UCSD-AML1 (cell line): ENCODE results near the gene GARNL3.

Source experiments
- DNase-seq: peaks from one replicate; lab custom pipeline; 2025; ENCODE audit not compliant: unreplicated experiment; lab: John Stamatoyannopoulos, UW

GARNL3 gene

GRCh38 chr9:127269449-127269848, 4.9 kb downstream of the GARNL3 start:
- no peak for DNase-seq

- no peak for DNase-seq
These were observed 8.8 kb downstream of the GARNL3 start for GRCh38 chr9:127273326-127273725.

DNA sequence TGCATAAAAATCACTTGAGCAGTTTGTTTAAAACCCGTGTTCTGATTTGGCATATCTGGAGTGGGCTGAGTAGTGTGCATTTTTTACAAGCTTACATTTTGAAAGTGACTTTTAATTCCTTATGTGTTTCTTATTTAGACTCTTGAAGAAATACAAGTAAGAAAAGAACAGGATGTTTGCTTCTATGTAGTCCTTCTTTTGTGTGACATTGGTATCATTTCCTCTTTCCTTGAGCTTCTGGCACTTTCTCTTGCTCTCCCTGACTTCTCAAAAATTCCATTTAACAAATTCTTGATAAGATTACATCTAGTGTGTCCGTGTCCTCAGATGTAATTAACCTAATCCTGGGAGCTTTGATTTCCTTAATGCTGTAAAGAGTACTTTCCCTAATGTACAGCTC, 12.5 kb downstream of the GARNL3 start:
- DNase-seq = no peak

GRCh38 chr9:127277770-127278169, 13.2 kb downstream of the GARNL3 start:
- no peak for DNase-seq

GRCh38 chr9:127278372-127278771, 13.8 kb downstream of the GARNL3 start:
- no peak for DNase-seq

DNA sequence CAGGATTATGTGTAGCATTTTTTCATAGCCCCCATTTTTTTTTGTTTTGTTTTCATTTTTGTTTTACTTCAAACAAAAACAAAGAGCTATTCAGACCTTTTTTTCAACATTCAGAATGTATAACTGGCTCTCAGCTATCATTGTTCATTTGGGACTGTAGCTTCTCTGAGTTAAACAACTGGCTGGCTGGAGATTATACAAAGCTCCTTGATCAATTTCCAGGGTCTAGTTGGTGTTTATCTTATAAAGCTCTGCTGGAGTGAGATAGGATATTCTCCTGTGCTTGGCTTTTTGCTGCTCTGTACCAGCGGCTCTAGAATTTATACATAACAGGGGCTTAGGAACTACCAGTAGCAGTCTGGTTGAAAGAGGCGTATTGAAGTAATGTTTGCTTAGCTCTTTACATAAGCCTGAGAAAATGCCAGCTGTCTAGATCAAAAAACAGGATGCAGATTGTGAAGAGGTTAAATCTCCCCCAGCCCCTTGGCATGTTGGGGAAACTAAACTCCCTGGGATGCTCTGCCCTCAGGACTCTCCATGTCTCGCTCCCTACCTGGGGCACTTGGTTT, 15.2 kb downstream of the GARNL3 start:
- DNase-seq = no peak

- no peak for DNase-seq
These were observed 16.5 kb downstream of the GARNL3 start for GRCh38 chr9:127280880-127281660.

GRCh38 chr9:127281891-127282290, 17.3 kb downstream of the GARNL3 start:
- no peak for DNase-seq

DNA sequence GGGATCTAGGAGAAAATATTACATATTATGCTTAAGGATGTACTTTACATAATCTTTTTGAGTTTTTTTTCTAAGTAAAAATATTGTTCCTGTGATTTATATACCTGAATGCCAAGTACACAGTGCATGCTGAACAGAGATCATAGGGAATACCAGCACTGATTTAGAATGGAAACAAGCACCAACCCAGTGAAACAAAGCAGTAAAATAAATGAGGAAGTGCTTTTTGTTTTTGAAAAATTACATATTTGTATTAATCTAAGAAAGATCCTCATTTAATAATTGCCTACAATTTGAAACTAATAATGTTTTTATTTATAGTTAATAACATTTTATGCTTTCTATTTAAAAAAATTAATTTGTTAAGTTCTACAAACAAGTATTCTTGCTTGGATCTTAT, 18.0 kb downstream of the GARNL3 start:
- DNase-seq = no peak

DNA sequence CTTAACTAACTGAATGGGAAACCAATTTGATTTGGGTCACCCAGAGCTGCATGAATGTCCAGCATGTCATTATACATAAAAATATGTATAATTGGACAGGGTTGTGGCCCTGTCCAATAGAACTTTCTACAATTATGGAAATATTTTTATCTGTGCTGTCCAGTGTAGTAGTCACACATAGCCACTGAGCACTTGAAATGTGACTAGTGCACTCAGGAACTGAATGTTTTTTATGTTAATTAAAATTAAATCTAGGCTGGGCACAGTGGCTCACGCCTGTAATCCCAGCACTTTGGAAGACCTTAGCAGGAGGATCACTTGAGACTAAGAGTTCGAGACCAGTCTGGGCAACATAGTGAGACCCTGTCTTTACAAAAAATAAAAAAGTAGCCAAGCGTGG, 18.6 kb downstream of the GARNL3 start:
- DNase-seq = no peak

GRCh38 chr9:127283917-127284497, 19.4 kb downstream of the GARNL3 start:
- DNase-seq = no peak

DNA sequence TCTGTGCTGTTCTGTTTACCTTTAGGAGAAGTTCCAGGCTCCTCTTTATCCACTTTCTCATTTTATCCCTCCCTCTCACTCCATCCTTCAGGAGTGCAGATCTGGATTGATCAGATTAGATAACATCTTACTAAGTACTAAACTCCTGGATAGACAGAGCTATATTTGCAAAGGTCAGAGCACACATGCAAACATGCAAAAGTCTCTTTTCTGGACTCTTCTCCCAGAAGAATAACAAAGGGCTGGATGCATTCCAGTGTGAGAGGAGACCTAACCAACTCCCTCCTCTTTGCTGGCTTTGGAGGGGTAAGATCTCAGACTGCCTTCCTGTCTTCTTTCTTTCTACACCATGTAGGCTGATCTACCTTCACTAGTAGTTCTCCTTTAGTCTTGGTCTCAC, 21.4 kb downstream of the GARNL3 start:
- no peak for DNase-seq

- DNase-seq = no peak
These were observed 26.0 kb downstream of the GARNL3 start for GRCh38 chr9:127290561-127291065.

DNA sequence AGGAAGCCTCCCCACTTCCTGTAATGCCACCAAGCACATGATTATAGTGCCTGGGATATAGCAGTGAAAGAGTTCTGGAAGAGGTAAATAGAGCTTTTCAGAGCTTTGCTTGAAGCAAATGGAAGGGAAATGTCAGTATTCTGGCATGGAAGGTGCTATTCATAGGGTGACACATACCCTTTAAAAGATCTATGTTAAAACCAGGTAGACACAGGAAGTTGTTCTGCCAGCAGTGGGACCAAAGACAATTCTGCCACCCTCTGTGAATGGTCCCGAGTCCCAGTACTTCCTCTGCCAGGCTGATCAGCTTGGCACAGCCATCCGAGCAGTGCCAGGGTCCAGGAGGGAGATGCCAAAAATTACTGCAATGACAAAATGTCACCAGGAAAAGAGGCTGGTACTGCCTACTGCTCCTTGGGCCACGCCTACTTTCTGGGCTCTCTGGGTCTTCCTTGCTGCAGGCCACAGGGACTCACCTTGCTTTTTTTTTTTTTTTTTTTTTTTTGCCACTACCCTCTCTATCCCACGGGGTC, 26.7 kb downstream of the GARNL3 start:
- DNase-seq = no peak

- no peak for DNase-seq
These were observed 27.8 kb downstream of the GARNL3 start for GRCh38 chr9:127292415-127292814.

DNA sequence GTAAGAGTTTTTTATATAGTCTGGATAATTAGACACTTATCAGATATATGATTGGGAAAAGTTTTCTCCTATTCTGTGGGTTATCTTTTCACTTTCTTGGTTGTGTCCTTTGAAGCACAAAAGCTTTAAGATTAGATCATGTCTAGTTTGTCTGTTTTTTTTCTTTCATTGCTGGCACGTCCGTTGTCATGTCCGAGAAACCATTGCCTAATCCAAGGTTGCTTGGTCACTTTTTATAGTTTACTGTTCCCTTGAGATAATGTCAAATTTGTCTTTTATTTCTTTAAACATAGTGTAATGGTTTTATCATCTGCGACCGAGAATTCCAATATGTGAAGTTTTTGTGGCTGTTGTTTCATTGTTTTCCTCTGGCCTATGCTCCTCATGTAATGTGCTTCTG, 28.8 kb downstream of the GARNL3 start:
- DNase-seq = no peak

DNA sequence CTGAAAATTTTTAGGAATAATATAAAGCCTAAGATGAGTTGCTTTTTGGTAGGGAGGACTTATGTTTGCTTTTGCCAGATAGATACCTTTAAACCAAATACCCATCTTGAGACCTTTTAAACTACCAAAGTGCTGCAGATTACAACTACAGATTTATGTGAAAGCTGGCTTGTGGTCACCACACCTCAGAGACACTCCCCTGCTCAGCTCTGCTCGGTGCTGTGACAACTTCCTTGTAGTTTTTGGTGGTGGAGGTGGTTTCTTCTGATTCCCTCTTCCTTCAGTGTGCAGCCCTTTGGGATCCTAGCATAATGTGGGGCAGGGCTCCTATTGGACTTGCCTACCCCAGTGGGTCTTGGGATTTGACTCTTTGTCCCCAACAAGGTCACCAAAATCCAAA, 29.2 kb downstream of the GARNL3 start:
- no peak for DNase-seq

DNA sequence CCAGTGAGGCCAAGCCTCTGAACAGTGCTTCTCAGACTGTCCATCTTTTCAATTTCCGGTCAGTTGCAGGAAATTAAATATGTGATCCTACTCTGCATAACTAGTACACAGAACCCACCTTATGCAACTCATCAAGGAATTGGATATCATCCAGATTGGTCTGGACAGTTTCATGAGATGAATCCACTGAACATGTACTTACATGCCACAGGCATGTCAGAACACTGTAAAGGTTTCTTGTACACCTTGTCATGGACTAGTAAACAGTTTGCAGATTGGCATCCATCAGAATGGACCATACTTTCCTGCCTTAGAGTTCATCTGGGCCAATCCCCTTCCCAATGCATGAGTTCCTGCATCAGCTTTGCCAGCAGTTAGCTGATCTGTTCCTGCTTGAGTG, 30.4 kb downstream of the GARNL3 start:
- DNase-seq = no peak

DNA sequence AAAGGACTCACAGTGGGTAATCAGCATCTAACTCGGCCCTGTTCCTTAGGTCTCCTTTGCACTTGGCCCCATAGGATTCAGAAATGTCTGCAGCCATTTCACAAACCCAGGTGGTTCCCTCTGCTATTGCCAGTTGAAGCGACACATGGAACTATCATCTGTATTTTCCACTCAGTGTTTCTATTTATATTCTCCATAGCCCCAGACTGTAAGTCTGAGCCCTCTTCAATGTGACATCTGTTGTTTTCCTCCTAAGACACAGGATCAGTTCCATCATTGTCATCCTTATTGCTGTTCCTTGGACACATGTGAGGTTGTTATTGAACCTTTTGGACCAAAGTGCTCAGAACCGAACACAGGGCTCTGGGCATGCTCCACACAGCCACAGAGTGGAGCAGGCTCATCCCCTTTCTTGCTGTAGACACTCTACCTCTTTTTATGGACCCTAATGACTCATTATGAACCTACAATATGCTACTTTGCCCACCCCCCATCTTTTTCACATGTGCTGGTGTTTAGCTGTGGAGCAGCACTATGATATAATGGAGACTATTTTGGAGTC, 36.4 kb downstream of the GARNL3 start:
- no peak for DNase-seq

DNA sequence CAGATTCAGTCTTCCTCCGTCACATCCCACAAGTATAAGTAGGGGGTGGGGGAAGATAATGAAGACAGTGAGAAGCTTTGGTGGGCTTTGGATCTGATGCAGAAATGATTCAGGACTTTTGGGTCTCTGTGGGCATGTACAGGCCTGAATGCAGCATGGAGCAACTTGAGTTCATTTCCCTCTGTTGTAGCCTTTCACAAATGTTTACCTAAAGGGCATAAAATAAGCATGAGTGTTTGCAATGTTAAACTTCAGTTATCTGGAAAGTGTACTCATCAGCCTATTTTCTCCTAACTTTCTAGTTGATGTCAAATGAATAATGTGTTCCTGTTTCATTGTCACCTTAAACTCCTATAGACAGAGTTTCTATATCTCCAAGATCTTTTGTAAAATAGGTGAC, 39.3 kb downstream of the GARNL3 start:
- no peak for DNase-seq

- DNase-seq = no peak
These were observed 40.7 kb downstream of the GARNL3 start for GRCh38 chr9:127305206-127305837.
